HTERT RPE-1 (cell line): ENCODE data around the gene AMDHD2.
"Not testable (repeated sequence)": the region's sequence is repeated elsewhere in the genome, so short reads cannot be mapped to it uniquely, and the experiment has no call there.

Experiments used
- in situ Hi-C: fragments of 300-500 bp; cut with MboI; formaldehyde crosslinking; loops from 4 replicates; pipeline ENCODE4 v1.14.3; 2020; ENCODE audit warnings: low sequenced_read_pairs

The AMDHD2 gene, protein sequence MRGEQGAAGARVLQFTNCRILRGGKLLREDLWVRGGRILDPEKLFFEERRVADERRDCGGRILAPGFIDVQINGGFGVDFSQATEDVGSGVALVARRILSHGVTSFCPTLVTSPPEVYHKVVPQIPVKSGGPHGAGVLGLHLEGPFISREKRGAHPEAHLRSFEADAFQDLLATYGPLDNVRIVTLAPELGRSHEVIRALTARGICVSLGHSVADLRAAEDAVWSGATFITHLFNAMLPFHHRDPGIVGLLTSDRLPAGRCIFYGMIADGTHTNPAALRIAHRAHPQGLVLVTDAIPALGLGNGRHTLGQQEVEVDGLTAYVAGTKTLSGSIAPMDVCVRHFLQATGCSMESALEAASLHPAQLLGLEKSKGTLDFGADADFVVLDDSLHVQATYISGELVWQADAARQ

DNA sequence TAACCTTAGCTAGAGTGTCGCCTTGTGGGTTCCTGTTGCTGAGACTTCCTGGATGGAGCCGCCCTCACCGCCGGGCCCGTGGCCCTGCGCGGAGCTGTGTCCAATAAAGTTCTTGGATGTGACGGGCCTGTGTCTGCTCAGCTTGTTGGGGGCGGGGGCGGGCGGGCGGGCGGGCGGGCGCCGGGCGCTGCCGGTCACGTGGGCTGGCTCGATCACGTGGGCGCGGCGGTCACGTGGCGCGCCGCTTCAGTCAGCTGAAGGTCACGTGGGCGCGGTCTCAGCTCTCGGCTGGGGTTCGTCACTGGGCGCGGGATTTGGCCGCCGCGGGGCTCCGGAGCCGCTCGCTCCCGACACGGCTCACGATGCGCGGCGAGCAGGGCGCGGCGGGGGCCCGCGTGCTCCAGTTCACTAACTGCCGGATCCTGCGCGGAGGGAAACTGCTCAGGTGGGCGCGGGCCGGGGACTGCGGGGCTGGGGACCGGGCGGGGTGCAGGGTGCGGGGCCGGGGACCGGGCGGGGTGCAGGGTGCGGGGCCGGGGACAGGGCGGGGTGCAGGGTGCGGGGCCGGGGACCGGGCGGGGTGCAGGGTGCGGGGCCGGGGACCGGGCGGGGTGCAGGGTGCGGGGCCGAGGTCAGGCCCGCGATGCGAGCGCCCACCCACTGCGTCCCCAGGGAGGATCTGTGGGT, at the start of gene AMDHD2:
Gene AMDHD2 (plus strand): TSS at position 275 of the 687 bp plus-strand sequence. CDS start 88 bp downstream, at position 363.
- in situ Hi-C loops, result no loop called here

DNA sequence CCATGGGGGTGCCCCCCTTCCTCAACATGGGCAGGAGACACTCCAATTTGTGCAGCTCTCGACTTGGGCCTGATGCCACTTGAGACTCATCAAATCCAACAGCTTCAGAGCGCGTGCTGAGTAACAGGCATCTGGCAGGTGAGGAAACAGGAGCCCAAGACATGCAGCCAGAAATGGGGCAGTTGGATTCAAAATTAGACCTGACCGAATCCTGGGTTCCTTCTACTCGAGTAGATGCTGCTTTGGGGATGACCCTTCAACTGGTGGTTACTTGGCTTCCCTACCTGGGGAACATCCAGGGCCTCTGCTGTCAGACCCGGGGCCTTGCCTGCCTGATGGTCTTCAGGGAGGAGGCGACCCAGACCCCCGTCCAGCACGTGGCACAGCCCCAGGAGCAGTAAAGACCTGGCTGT, 49.6 kb upstream of the AMDHD2 start:
- in situ Hi-C loops, result no loop called here

DNA sequence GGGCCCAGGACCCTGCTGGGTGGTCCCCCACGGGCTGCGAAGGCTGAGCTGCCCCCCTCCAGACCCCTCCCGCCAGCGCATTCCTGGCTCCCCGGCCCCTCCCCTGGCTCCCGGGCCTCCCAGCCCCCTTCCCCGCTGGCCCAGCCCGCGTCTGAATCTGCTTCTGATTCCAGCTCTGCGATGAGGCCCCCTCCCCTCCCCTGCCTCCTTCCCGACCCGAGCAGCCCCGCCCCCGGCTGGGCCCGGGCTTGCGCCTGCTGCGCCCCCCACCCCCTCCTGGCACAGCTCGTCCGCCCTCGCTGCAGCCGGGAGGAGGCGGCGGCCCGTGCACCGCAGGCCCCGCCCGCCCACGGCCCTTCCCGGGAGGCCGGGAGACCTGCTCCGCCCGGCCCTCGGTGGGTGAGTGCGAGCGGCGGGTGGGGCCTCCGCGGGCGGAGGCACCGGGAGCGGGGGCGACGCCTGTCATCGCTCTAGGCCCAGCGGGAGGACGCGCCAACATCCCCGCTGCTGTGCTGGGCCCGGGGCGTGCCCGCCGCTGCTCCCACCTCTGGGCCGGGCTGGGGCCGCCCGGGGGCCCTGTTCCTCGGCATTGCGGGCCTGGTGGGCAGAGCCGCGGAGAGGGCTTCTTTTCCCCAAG, 49.0 kb upstream of the AMDHD2 start, which contains the start of gene NTN3:
Gene NTN3 (plus strand): TSS at position 282 of the 637 bp plus-strand sequence. CDS start 405 bp downstream, outside the sequence.
- in situ Hi-C loops, result no loop called here

DNA sequence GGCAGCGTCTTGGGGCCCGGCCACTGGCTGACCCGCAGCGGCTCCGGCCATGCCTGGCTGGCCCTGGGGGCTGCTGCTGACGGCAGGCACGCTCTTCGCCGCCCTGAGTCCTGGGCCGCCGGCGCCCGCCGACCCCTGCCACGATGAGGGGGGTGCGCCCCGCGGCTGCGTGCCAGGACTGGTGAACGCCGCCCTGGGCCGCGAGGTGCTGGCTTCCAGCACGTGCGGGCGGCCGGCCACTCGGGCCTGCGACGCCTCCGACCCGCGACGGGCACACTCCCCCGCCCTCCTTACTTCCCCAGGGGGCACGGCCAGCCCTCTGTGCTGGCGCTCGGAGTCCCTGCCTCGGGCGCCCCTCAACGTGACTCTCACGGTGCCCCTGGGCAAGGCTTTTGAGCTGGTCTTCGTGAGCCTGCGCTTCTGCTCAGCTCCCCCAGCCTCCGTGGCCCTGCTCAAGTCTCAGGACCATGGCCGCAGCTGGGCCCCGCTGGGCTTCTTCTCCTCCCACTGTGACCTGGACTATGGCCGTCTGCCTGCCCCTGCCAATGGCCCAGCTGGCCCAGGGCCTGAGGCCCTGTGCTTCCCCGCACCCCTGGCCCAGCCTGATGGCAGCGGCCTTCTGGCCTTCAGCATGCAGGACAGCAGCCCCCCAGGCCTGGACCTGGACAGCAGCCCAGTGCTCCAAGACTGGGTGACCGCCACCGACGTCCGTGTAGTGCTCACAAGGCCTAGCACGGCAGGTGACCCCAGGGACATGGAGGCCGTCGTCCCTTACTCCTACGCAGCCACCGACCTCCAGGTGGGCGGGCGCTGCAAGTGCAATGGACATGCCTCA, 48.3 kb upstream of the AMDHD2 start:
- in situ Hi-C loops, result no loop called here

DNA sequence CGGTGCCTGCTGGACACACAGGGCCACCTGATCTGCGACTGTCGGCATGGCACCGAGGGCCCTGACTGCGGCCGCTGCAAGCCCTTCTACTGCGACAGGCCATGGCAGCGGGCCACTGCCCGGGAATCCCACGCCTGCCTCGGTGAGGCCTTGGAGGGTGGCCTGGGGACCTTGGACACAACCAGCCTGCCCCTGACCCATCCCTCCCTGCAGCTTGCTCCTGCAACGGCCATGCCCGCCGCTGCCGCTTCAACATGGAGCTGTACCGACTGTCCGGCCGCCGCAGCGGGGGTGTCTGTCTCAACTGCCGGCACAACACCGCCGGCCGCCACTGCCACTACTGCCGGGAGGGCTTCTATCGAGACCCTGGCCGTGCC, 47.7 kb upstream of the AMDHD2 start:
- in situ Hi-C loops, result no loop called here

DNA sequence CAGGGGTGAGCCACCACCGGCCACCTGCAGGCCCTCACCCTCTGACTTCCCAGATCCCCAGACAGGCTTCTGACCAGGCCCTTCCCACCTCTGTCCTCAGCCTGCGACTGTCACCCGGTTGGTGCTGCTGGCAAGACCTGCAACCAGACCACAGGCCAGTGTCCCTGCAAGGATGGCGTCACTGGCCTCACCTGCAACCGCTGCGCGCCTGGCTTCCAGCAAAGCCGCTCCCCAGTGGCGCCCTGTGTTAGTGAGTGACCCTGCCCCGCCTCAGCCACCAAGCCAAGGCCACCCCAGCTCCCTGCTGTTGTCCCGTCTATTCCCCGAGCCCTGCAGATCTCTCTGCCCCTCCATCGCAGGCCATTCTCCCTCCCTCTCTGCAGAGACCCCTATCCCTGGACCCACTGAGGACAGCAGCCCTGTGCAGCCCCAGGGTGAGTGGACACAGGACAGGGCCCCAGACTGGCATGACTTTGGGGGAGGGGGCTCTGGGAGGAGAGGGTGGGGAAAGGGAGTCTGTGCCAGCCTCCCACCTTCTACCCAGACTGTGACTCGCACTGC, 47.2 kb upstream of the AMDHD2 start:
- in situ Hi-C loops, result no loop called here

DNA sequence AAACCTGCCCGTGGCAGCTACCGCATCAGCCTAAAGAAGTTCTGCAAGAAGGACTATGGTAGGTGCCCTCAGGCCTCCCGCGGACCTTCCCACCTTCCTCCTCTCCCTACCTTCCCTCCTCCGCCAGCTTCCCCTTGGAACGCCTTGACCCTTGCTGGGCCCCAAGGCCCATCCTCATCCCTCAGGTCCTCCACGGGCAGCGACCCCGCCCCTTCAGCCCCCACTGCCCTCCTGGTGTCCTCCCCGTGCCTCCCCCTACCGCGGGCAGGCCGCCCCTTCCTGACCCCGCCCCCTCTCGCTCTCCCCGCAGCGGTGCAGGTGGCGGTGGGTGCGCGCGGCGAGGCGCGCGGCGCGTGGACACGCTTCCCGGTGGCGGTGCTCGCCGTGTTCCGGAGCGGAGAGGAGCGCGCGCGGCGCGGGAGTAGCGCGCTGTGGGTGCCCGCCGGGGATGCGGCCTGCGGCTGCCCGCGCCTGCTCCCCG, 46.7 kb upstream of the AMDHD2 start:
- in situ Hi-C loops, result no loop called here

DNA sequence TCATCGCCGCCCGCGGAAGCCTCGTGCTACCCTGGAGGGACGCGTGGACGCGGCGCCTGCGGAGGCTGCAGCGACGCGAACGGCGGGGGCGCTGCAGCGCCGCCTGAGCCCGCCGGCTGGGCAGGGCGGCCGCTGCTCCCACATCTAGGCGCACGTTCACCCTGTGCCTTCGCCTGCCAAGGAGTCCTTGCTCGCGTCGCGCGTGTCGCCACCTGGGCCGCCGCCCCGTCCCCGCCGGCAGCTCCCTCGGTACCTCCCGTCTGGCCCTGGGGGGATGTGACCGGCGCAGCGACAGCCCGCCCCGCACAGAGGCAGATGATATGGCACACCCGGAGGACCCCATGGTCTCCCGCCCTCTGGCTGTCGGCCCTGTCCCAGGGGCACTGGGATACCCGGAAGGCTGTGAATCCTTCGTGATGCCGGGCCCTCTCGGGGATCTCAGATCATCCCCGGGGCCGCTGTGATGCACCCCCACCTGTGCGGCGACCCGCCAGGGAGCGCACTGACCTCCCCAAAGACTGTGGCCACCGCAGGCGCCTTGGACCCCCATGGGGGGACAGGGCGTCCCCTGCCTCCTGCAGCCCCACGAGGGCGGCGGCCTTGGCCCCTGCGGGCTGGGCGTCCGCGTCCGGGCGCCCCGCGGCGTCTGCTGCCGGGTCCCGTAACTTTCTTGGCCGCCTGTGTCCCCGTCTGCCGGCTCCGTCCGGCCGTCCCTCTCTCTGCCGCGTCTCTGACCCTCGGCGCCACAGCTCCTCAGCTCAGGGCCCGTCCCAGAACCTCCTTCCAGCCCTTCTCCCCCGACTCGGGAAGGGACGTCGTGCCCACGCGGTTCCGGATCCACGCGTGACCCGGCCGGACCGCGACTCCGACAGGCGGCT, 45.9 kb upstream of the AMDHD2 start:
- in situ Hi-C loops, result no loop called here

DNA sequence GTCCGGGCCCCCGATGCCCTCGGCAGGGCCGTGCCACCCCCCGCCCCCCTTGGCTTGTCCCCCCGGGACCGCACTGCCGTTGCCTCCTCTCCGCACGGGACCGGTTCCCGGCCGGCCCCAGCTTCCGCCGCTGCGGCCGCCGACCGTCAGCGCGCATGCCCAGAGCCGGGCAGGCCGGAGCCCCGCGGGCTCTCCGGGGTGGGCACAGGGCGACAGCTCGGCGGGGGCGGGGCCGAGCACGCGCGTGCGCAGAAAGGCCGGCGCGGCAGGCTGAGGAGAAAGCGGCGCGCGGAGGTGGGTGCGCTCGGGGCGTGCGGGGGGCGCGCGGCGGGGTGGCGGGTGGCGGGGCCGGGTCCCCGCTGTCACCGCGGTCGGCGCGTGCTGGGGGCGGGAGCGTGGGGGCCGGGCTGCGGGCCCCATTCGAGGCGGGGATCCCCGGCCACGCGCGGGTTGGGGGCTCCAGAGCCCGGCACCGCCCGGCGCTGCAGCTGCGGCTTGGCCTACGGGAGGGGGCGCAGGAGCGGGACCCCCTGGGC, 45.2 kb upstream of the AMDHD2 start, which contains the start of gene TBC1D24:
Gene TBC1D24 (plus strand): TSS at position 251 of the 536 bp plus-strand sequence. CDS start 21,022 bp downstream, outside the sequence.
- in situ Hi-C loops, result no loop called here

DNA sequence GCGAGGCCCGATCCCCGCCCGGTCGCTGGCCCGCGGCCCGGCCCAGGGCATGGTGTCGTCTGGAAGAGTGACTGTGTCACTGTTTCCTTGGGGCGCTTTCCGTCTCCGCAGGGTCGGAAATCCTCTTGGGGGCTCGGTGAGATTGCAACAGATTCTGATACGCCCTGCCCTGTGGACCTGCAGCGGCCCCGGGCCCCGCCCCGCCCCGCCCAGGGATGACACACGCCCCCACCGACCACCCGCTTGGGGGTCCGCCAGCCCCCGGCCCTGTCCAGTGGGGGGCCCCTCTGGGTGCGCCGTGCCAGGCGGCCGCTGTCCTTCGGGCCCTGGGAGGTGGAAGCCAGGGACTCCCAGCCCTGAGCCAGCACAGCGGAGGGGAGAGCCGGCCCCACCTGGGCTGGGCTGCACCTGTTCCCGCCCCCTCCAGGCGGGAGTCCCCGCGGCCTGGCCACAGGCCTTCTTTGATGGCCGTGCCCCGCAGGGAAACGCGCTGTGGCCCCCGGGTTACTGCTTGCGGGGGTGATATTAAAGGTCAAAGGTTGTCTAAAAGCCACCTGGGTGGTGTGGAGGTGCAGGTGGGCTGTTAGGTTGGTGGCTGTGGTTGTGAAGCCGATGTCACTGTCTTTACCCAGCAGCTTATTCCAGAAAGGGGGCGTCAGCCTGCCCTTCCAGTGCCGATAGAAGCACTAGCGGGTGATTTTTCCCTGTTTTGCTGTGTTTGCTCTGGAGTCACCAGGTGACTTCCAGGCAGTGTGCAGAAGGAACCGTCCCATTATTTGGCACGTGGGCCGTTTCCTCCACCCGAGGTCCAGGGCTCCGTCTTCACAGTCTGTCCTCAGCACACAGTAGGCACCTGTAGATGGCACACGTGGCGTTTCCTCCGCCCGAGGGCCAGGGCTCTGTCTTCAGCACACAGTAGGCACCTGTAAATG, 44.5 kb upstream of the AMDHD2 start:
- in situ Hi-C loops, result no loop called here

DNA sequence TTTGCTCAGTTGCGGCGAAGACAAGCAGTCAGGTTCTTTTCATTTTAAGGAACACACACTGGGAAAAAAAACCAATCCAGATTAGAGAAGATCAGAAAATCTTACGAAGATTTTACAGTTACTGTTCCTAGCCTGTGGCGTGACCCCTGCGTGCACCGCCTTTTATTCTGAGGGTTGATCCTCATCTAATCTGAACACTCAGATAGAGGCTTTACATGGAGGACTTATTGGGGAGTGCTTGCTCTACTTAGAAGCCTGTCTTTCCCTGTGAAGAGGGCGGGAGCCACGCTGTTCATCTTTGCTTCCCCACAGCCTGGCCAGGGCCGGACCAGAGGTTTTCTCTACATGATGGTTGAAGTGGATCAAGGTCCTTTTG, 43.8 kb upstream of the AMDHD2 start:
- in situ Hi-C loops, result no loop called here

DNA sequence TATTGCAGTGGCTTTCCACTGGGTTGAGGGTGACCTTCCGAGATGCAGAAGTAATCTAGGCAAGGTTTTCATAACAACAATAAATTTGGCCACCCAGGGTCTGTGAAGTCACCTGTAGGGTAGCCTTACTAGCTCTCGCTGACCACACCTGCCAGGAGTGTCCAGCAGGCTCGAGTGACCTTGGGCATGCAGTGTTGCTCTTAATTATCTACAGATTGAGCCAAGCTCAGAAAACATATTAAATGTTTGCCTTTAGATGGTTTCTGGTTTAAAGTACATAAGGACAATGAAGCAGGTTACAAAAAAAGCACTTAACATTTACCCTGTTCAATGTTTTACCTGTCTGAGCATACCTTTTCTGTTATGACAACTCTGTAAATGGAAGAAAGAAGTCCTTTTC, 43.4 kb upstream of the AMDHD2 start:
- in situ Hi-C loops, result no loop called here

DNA sequence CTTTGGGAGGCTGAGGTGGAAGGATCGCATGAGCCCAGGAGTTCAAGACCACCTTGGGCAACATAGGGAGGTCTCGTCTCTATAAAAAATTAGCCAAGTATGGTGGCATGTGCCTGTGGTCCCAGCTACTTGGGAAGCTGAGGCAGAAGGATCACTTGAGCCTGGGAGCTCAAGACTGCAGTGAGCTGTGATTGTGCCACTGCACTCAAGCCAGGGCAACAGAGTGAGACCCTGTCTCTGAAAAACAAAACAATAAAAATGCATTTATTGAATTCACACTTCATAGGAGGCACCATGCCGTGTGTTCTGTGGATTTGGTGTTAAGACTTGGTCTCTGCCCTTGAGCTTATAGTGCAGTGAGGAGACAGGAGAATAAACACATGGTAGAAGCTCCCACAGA, 42.8 kb upstream of the AMDHD2 start:
- in situ Hi-C loops, result no loop called here

DNA sequence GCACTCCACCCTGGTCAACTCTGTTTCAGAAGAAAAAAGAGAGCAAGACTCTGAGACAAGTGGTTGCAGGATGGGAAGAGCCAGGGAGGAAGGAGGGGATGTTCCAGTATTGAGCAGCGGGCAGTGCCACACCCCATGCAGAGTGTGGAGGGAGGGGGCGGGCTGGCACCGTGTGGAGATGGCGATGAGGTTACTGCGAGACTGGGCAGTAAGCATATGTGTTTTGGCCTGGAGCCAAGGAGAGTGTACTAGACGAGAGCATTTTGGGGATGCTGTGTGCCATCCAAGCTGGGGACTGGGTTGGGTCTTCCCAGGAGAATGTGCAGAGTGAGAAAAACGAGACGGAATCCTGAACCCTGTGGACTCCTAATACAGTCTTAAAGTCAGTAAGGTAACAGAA, 41.9 kb upstream of the AMDHD2 start:
- in situ Hi-C loops, result no loop called here

DNA sequence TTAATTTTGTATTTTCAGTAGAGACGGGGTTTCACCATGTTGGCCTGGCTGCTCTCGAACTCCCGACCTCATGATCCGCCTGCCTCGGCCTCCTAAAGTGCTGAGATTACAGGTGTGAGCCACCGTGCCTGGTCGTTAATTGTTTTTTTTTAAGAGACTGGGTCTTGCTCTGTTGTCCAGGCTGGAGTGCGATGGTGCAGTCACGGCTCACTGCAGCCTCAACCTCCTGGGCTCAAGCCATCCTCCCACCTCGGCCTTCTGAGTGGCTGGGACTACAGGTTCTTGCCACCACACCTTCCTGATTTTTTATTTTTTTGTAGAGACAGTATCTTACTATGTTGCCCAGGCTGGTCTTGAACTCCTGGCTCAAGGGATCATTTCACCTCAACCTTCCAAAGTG, 40.2 kb upstream of the AMDHD2 start:
- in situ Hi-C loops, result not testable (repeated sequence)

DNA sequence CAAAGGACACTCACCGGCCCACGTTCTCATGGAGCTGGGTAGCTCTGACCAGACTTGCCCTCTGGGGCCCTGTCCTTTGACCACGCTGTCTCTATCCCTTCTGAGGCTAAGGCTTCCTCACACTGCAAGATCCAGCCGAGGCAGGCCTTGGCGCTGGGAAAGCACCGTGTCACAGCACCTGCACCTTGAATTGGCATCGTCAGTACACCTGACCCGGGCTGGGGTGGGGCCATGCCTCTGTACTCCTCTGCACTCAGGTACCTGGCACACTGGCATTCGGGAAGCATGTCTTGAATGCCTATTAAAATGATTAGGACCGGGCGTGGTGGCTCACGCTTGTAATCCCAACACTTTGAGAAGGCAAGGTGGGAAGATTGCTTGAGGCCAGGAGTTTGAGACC, 39.2 kb upstream of the AMDHD2 start:
- in situ Hi-C loops, result no loop called here

DNA sequence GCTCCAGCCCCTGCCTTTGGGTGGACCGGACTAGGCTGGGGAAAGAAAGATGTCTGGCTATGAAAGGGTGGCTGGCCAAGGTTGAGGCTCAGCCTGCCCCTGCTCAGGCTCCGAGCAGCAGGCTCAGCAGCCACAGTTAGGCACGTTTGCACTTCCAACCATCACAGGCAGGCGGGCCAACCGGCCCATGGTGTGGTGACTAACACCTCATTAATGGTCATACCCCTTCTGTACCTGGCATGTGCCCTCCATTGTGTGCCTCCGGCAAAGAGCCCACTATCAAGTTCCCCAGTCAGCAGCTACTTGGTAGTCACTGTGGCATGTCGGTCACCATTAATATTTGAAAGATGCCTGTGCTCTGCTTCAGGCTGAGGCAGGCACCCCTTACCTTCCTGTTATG, 38.5 kb upstream of the AMDHD2 start:
- in situ Hi-C loops, result no loop called here

DNA sequence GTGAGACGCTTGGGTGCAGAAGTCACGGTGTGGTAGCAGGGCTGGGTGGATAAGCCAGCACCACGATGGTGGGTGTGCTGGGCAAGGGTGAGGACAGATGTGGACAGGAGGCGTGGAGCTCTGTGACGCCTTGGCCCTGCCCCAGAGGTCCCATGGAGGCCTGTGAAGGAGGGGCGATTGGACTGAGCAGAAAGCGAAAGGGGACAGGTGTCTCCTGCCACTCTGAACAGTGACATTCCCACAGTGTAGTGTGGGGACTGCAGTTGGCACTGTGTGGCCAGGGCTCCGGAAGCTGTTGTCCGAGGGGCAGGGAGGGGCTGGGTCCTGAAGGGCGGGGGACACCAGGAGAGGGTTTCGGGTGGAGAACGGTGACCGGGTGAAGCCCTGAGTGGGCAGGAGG, 37.9 kb upstream of the AMDHD2 start:
- in situ Hi-C loops, result no loop called here
